Measurements from ENCODE around the gene SMIM45.

Gene SMIM45

DNA sequence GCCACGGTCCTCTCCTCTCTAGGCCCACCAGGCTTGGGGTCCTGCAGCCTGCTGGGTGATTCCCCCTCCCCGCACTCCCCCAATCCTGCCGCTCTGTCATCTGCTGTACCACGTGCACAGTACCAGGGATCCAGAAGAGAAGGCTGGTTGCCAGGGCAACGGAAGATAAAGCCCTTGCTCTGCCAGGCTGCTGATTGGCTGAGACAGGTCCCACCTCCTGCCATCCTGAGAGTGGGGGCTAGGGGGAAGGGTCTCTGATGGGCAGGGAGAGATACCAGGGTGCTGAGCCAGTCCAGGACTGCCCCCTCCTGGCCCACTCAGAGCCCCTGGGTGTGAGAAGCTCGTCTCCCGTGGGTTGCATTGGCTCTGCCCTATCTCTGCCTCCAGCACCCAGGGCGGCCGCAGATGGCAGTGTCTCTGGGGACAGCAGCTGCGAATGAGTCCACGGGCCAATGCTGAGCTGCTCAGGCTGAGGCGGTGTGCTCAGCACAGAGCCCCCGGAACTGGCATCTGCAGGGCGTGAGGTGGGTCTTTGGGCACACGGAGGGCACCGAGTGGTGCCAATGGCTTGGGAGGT, at the start of gene SMIM45:
SMIM45 (plus strand) TSS at position 253 of the 577 bp plus-strand sequence.
- DNase-seq (ENCODE audit: low read depth) = no peak

DNA sequence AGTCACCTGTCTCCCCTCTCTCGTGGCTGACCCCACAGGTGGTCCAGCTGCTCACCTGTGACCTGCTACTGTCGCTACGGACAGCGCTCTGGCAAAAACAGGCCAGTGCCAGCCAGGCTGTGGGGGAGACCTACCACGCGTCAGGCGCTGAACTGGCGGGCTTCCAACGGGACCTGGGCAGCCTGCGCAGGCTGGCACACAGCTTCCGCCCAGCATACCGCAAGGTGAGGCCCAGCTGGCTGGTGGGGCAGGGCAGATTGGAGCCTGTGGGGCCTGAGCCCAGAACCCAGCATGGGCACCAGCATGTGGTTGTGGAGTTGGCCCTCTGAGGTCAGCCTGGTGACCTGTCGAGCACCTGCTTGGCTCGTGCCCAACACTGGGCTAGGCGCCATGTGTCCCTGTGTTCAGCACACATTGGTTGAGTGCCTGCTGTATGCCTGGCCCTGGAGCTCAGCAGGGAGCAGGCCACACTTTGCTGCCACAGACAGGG, 49.0 kb upstream of the SMIM45 start:
- no peak for DNase-seq (ENCODE audit: low read depth)

DNA sequence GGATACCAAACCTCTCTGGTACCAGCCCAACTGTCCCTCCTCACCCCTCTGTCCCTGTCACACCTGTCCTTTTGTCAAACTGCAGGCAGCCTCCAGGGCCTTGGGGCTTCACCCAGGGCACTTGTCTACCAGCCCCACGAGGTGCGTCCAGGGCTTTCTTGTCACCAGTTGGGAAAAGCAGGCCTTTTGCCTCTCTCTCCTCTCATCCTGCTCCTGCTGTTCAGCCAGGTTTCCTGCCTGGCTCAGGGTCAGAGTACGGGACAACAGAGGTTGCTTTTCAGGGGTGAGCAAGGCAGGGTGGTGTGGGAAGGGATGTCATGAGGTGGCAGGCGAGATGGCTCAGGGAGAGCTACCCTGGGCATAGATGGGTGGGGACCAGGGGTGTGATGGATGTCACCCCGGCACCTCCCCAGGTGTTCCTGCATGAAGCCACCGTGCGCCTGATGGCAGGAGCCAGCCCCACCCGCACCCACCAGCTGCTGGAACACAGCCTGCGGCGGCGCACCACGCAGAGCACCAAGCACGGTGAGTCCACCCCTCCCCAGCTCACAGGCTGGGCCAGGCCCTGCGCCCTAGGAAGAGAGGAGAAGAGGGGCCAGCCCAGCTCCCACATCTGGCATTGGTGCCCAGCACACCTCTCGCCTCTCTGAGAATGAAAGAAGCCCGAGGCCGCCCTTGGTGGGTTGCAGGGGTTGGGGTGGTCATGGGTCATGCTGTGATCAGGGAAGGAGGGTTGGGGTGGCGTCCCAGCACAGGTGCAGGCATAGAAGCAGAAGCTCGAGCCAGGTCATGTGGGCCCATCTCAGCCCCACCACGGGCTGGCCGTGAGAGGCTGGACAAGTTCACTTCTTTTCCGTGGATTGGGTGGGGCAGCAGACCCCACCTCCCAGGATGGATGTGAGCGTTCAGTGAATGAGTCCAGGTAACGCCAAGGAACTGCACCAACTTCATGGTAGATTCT, 47.2 kb upstream of the SMIM45 start:
- DNase-seq (ENCODE audit: low read depth) = no peak

DNA sequence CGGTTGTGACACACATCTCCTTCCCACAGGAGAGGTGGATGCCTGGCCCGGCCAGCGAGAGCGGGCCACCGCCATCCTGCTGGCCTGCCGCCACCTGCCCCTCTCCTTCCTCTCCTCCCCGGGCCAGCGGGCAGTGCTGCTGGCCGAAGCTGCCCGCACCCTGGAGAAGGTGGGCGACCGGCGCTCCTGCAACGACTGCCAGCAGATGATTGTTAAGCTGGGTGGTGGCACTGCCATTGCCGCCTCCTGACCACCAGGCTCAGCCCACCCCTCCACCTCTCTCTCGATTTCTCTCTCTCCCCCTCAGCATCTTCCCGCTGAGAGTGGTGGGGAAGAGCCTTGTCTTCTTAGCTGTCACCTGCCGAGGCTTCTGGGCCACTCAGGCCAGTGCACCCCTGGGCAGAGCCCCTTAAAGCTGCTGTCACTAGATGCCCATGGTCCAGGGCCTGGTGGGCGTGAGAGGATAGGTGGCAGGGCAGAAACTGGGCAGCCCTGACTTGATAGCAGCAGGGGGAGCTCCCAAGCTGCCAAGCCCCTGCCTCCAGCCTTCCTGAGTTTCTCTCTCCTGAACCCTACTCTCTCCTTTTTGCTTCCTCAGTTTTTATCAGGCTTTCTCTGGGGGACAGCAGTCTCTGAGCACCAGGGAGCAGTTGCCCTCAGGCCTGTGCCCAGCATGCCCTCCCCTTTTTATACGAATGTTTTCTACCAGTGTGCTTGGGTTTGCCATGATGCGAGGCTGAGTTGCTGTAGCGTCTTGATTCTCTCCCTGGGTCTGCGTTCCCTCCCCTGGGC, 46.3 kb upstream of the SMIM45 start:
- no peak for DNase-seq (ENCODE audit: low read depth)

DNA sequence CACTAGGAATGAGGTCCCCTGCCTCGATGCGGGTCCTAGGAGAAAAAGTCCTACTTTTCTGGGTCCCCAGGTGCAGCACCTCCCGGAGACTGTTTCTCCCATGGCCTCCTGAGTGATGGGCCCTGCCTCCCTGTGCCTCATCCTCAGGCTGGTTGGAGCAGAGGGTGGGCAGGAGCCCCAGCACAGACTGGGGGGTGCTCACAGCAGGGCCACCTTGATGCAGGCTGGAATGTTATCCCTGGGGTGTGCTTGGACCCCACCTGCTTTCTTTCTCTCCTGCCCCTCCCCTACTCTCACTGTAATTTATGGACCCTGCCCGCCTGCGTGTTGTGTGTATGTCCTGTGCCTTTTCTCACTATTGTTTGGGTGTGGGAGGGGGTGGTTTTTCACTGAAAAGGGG, 45.1 kb upstream of the SMIM45 start:
- no peak for DNase-seq (ENCODE audit: low read depth)

DNA sequence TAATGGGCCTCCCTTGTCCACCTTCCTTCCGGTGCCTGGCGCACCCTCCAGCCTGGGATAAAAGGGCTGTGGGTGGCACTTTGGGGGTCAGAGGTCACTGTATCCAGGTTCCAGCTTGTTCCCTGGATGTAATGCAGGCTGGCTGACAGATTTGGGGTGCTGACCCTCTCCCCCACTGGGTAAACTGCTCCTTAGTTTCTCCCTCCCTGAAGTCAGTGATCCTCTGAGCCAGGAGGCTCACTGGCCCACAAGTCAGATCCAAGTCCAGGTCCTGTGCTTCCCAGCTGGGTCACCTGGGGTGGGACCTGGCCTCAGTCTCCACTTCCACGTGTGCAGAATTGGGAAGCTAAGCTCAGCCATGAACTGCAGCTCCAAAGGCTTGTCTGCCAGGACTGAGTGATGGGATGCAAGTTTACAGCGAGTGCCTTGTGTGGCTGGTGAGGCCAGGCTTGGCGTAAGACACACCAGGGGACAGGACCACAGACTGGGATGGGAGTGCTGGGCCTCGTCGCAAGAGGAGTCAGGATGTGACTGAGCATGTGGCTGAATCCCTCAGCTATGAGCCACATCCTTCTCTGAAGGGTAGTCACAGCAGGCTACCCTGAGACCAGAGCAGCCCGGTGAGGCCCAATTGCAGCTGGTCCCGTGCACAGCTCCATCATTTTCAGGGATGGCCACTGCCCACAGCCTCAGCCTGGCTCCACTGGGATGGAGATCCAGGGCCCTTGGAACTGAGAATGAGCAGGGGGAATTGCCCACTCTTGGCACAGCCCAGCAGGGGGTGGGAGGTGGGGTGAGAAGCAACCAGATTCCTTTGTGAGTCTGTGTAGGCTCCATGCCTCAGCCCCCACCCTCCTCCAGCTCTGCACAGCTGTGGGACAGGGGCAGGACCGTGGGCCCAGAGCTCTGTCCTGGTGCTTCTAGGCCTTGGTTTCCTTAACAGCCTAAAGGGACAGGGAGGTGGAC, 44.2 kb upstream of the SMIM45 start:
- DNase-seq (ENCODE audit: low read depth) = no peak

DNA sequence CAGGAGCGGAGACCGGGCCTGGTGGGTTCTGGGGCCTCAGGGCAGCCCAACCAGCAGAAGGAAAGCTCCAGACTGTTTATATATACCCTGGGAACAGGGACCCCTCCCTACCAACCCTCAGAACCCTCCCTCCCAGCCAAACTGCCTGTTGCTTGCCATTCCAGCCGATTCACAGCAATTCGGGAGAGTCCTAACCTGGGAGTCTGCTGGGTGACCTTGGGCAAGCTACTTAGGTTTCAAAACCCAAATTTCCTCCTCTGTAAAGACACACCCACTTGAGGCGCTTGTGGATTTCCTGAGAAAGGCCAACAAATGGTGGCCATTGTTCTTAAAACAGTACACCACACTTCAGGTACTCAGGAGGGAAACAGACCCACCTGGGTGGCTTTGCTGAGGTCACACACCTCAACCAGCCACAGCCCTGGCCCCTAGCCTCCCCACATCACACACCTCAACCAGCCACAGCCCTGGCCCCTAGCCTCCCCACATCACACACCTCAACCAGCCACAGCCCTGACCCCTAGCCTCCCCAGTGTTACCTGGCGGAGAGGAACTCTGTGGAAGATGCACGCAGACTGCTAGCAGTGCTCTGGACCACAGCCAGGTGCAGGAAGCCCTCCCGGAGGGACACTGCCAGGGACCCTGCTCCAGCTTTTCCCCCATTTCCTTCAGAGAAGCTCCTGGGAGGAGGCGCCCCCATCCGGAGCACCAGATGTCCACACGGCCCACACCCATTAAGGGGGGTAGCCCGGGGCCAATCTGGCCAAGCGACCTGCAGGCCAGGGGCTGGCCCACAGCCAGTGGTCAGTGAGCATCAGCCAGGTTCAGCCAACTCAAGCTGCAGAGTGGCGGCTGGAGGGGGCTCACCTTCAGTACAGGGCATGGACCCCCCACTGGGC, 43.3 kb upstream of the SMIM45 start:
- no peak for DNase-seq (ENCODE audit: low read depth)

DNA sequence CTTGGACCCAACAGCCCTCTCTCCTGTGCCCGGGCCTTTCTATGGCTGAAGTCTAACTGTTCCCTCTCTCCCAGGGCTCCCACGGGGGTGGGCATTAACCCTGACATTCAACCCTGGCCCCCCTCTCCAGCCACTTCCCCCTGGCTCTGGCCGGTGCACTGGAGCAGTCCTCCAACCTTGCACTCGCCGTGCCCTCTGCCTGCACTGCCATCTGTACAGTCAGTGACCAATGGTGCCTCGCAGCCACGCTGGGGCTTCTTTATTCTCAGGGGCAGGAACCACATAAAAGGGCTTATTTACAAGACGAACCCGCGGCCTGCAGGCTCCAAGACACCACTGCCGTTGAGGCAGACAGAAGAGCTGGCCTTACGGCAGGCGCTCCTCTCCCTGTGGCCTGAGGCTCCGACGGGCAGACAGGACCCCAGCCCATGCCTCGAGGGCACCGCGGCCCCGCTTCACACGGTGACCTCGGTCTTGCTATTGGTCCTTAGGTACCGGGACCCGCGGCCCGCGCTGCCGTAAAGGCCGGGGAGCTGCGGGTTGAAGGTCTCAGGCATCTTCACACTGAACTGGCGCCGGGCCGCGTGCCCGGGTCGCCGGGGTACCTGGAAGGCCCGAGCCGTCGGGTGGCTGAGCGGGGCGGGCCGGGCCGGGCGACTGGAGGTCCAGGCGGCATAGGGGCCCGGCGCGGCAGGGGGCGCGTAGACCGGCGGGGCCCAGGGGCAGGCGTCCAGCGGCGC, 42.5 kb upstream of the SMIM45 start:
- DNase-seq (ENCODE audit: low read depth) = no peak

DNA sequence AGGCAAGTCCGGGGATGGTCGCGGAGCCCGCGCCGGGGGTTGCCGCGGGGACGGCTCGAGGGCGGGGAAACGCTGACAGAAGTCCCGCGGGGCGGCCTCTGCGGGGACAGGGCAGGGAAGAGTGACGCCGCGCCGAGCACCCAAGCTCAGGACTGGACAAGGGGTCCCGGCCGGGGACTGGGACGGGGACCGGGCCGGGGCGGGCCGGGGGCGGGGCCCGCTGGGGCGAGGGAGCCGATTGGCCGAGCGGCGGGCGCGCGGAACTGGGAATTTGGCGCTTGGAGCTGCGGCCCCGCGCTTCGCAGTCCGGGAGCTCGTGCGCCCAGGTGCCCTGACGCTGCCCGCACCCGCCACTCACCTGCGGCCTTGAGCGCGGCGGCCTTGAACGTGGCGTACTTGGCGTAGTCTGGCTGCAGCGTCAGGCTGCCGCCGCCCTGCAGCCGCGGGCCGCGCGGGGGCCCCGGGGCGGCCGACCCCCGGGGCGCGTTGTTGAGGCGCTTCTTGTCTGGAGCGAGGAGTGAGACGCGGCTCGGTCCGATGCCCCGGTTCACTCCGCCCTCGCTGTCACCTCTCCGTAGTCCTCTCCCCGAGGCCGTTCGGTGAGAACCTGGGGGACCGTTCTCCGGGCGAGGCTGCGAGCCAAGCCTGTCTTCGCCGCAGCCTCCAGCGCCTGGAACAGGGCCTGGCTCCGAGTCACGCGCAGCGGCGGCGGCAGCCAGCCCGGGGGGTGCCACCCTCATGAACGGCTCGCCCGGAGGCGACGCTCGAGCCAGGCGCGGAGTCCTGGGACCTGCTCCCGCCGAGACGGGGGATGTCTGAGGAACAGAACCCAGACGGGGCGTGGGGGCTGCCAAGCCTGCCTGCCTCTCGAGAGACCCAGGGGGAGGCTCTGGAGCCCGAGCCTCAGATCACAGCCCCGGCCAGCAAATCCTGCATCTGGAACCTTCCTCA, 41.6 kb upstream of the SMIM45 start:
- DNase-seq (ENCODE audit: low read depth) = no peak

DNA sequence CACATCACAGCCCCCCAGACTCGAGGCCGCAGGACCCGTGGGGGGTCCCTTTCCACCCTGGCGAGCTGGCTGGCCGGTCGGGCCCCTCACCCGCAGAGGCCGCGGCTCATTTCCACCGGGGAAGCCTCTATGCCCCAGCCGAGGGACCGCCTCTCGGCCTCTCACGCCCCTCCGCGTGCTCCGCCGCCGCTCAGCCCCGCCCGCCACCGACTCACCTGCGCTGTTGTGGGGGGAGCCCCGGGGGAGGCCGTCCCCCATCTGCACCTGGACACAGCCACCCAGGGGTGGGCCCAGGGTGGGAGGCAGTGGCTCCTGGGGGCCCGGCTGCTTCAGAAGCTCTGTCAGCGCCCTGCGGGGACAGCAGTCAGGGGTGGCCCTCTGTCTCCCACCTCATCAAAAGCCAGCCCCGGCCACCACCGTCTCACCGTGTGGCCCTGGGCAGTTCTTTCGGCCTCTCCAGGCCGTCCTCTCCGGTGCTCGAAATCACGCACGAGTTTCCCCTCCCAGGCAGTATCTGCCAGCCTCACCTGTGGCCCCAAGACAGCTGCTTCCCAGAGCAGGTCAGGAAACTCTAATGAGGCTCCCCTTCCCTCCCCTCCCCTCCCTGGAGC, 40.8 kb upstream of the SMIM45 start:
- DNase-seq (ENCODE audit: low read depth) = no peak

DNA sequence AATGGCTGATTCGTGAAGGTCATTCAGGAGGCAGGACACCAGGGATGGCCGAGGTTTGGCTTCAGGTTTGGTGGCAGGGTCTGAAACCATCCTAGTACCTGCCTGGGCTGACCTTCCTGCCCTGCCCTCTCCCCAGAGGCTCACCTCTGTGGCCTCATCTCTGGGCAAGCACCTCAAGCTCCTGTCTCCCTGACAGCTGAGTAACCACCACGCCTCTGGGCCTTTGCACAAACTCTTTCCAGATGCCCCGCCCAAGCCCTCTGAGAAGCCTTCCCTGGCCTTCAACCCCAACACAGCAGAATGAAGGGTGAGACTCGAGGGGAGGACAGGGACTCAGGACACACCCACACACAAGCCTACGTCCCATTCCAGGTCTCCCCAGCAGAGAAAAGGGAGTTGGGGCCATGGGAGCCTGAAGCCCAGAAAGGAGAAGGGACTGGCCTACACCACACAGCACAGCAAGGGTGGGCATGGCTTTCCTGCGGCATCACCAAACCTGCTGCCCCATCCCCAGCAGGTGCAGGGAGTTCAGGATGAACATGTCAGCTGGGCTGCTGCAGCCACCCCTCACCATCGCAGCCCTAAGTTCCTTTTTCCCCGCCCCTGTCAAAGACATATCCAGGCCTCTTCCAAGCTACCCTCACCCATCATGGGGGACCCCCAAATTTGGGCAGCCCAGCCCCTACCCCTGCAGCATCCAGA, 39.5 kb upstream of the SMIM45 start:
- no peak for DNase-seq (ENCODE audit: low read depth)

DNA sequence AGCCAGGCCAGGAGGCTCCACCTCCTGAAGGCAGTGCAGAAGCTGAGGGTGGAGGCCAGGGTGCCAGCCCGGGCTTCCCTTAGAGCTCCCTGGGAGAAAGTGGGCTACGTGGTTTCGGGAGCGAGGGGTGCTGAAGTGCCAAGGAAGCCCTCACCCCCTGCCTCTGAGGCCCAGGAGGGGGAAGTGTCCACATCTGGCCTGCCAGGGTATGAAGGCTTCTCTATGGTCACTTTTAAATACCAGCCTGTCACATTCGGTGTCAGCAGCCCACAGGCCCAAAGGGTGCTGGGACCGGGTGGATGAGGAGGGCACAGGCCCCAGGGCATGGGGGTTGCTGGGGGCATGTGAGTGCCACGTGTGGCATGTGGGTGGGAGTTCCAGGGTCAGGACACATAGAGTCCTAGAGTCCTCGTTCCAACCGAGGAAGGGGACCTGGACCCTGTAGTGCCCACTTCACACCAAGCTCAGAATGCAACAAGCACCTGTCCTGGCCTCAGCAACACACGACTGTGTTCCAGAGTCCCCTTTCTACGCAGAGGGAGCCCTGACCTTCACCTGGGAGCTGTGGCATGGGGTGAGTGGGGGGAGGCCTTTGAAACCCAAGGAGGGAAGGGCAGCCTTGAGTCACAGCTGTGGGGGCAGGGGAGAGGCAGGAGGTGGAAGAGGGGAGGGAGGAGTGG, 38.8 kb upstream of the SMIM45 start:
- DNase-seq (ENCODE audit: low read depth) = no peak

DNA sequence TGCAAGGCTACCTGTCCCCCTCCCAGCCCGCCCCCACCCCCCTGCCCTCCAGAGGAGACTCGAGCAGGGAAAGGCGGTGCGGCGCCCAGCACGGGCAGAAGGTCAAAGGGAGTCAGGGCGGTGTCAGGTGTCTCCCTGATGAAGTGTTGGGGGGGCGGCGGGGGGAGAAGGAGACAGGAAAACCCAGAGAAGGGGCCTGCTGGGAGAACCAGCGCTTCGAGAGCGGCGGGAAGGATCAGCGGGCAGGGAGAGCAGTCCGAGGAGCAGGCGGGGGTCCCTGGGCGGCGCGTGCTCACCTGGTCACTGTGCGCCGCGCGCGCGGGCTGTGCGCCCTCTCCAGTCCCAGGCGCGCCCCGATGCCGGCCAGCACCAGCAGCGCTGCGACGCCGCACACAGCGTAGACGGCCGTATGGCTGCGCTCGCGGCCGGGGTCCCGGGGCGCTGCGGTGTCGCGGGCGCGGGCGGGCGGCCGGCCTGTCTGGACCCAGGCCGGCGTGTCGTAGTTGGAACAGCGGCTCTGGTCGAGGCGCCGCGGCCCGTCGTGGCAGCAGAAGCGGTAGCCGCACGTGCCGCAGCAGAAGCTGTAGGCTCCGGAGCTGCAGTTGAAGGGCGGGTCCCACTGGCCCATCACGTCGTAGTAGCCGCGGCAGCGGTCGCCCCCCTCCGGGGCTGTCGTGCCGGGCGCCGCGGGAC, 38.0 kb upstream of the SMIM45 start:
- DNase-seq (ENCODE audit: low read depth) = no peak

DNA sequence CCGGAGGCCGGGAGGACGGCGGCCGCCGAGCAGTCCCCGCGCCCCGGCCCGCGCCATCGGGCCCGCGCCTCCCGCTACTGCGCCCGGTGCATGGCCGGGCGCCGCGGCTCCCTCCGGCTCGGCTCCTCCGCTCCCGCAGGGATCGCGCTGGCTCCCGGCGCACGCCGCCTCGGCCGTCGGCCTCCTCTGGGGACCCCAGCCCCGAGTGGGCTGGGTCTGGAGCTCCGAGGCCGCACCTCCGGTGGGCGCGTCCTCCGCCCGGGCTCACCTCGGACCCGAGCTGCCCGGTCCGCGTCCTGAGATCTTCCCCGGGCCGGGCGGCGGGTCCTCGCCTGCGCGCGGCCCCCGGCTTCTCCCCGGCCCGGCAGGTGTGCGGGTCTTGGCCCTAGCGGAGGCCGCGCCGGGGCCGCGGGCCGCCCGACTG, 37.3 kb upstream of the SMIM45 start:
- no peak for DNase-seq (ENCODE audit: low read depth)

DNA sequence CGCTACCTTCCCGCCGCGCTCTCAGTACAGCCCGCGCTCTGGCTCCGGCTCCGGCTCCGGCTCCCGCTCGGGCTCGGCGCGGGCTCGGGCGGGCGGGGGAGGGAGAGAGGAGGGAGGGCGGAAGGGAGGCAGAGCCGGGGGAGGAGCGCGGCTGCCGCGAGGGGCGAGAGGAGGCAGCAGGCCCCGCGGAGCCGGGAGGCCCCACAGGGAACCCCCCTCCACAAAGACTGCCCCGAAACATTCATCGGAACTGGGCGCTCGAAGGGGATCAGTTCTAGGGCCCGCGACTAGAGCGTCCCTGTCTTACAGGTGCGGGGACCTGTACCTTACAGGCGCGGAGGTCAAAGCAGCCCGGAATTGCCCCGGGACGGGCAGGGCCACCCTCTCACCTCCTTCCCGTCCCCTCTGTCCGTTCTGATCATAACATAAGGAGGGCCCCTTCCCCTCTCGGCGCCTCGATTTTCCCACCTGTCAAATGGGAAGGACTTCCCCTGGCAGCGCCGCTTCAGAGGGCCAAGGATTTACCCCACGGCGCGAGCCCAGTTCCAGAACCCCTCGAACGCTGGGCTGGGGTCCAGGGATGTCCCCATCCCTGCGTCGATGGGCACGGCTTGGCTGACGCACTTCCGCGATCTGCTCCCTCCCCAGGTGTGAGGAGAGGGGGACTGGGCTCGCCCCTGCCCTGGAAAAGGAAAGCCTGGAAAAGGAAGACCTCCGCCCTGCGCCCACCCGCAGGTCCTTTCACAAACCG, 36.7 kb upstream of the SMIM45 start, which contains the start of gene SHISA8:
SHISA8 (minus strand) TSS at position 40 of the 751 bp plus-strand sequence. CDS start 407 bp downstream, outside the sequence.
- DNase-seq (ENCODE audit: low read depth) = no peak

Measured in LHCN-M2 (cell line).